ENCODE measurements around the gene CA6. TPM values are rescaled to one million over a fixed set of nuclear protein-coding genes. Genes with fewer than 3 reads are reported as not detected.

CA6 gene
- total RNA-seq, 1 donor from 2014 or later, result not detected

- intact Hi-C loops (cut with DNase I), result no loop called here
- DNase-seq (ENCODE audit: extremely low spot score in 2 of 2), result no peak
- peaks cover 33% of the 10 kb centered on the region for H3K4me1 ChIP-seq
- H3K27ac ChIP-seq, result peak overlapping the region; percentile 12
- H3K27me3 ChIP-seq, result no peaks in the 10 kb centered on the region
- no peaks in the 10 kb centered on the region for H3K9me3 ChIP-seq
- no peaks in the 10 kb centered on the region for H3K36me3 ChIP-seq
- TF ChIP-seq POLR2A (IDR thresholded peaks at IDR 0.05) (no peak), POLR2AphosphoS5 (IDR thresholded peaks at IDR 0.05; ENCODE audit: insufficient read depth in 1 of 2, low read depth in 1 of 2) (no peak), CTCF (IDR thresholded peaks at IDR 0.05) (no peak)
- H3K4me3 ChIP-seq, result no peak overlapping the region
Measured at GRCh38 chr1:8903410-8903809, 42.3 kb upstream of the CA6 start.

- no peaks in the 10 kb centered on the region for H3K9me3 ChIP-seq
- no peak for DNase-seq (ENCODE audit: extremely low spot score in 2 of 2)
- intact Hi-C loops (cut with DNase I), result no loop called here
- H3K4me1 ChIP-seq, result peaks cover 33% of the 10 kb centered on the region
- H3K36me3 ChIP-seq, result no peaks in the 10 kb centered on the region
- peak in 1 of 2 donors; percentile 34 for TF ChIP-seq POLR2AphosphoS5 (IDR thresholded peaks at IDR 0.05; ENCODE audit: insufficient read depth in 1 of 2, low read depth in 1 of 2)
- no peak for TF ChIP-seq CTCF (IDR thresholded peaks at IDR 0.05)
- H3K27me3 ChIP-seq, result no peaks in the 10 kb centered on the region
- peak overlapping the region; percentile 83 for H3K27ac ChIP-seq
- no peak overlapping the region for H3K4me3 ChIP-seq
Measured at GRCh38 chr1:8903908-8904650, 41.6 kb upstream of the CA6 start.

GRCh38 chr1:8905582-8906191, 40.0 kb upstream of the CA6 start:
- no peak for DNase-seq (ENCODE audit: extremely low spot score in 2 of 2)
- intact Hi-C loops (cut with DNase I), result no loop called here
- no peaks in the 10 kb centered on the region for H3K36me3 ChIP-seq
- no peaks in the 10 kb centered on the region for H3K27me3 ChIP-seq
- H3K4me3 ChIP-seq, result no peak overlapping the region
- peaks cover 33% of the 10 kb centered on the region for H3K4me1 ChIP-seq
- no peaks in the 10 kb centered on the region for H3K9me3 ChIP-seq
- H3K27ac ChIP-seq, result peak overlapping the region; percentile 83
- no peak for TF ChIP-seq CTCF (IDR thresholded peaks at IDR 0.05)
- no peak for TF ChIP-seq POLR2AphosphoS5 (IDR thresholded peaks at IDR 0.05; ENCODE audit: insufficient read depth in 1 of 2, low read depth in 1 of 2)

GRCh38 chr1:8908388-8909151, 37.1 kb upstream of the CA6 start:
- H3K9me3 ChIP-seq, result no peaks in the 10 kb centered on the region
- H3K4me1 ChIP-seq, result peaks cover 28% of the 10 kb centered on the region
- H3K27ac ChIP-seq, result no peak overlapping the region
- no peaks in the 10 kb centered on the region for H3K36me3 ChIP-seq
- H3K4me3 ChIP-seq, result no peak overlapping the region
- intact Hi-C loops (cut with DNase I), result no loop called here
- no peaks in the 10 kb centered on the region for H3K27me3 ChIP-seq
- DNase-seq (ENCODE audit: extremely low spot score in 2 of 2), result no peak
- TF ChIP-seq CTCF (IDR thresholded peaks at IDR 0.05) (no peak), POLR2A (IDR thresholded peaks at IDR 0.05) (no peak), POLR2AphosphoS5 (IDR thresholded peaks at IDR 0.05; ENCODE audit: insufficient read depth in 1 of 2, low read depth in 1 of 2) (no peak)
